NT2/D1 (cell line): Measurements from ENCODE around the gene UMODL1.

Experiments used
- SUZ12 ChIP-seq: IDR thresholded peaks from 2 replicates; pipeline ENCODE4 v1.6.1; 2011; ENCODE audit not compliant: insufficient read length, insufficient read depth; ENCODE audit errors: extremely low read depth
- YY1 ChIP-seq: IDR thresholded peaks from 2 replicates; pipeline ENCODE4 v1.6.1; 2011; ENCODE audit not compliant: insufficient read length, insufficient read depth
- ZNF274 ChIP-seq: IDR thresholded peaks from 2 replicates; pipeline ENCODE4 v1.6.1; 2011; ENCODE audit warnings: mild to moderate bottlenecking, low read depth, low read length

DNA sequence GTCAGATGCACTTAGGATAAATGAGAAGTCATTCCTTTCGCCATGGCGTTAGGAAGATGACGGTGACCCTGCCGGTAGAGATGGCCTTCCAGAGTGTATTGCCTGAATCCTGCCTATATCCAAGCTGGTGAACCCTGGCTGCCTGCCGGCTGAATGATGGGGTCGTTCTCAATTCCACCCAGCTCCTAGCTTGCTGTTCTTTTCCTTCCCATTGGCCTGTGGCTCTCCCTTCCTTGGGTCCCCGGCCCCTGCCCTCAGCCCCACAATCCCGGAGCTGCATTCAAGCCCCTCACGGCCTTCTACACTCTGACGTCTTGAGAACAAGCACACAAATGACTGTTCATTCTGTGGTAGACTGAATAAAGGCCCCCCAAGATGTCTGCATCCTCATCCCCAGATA, 32.7 kb upstream of the UMODL1 start:
- TF ChIP-seq SUZ12 = no peak
- TF ChIP-seq YY1 = no peak
- no peak for TF ChIP-seq ZNF274
